GM12878 (cell line): ENCODE measurements around the gene MARVELD3. TPM values are rescaled to one million over a fixed set of nuclear protein-coding genes. Genes with fewer than 3 reads are reported as not detected.
"Not testable (repeated sequence)": the region's sequence is repeated elsewhere in the genome, so short reads cannot be mapped to it uniquely, and the experiment has no call there.

Experiments used
- ATAC-seq: fragments of 200-7000 bp; cut with Tn5 transposase; 3 replicates; pipeline ENCODE4 v1.9.1; 2020; ENCODE audit warnings: mild to moderate bottlenecking, moderate library complexity
- BruUV-seq: library from RNA; stranded (reverse); fragments of 400-500 nt; replicated peaks from 2 replicates; lab custom pipeline; 2021; lab: Mats Ljungman, UMichigan
- CTCF ChIA-PET: fragments of 300-600 bp; sonication (Branson Sonifier 250); formaldehyde crosslinking; extraction: SDS; loops from one replicate; lab custom pipeline; 2021; ENCODE audit warnings: inconsistent platforms; lab: Yijun Ruan, JAX
- POLR2A ChIA-PET: fragments of 350-600 bp; formaldehyde crosslinking; extraction: SDS; loops from one replicate; lab custom pipeline; 2021; ENCODE audit warnings: inconsistent platforms; lab: Charles Lee
- RAD21 ChIA-PET: fragments of 300-600 bp; sonication (Branson Sonifier 250); formaldehyde crosslinking; loops from one replicate; lab custom pipeline; 2023; ENCODE audit warnings: antibody characterized with exemption; ENCODE audit not compliant: unreplicated experiment; lab: Charles Lee
- SMC1A ChIA-PET: fragments of 300-600 bp; sonication (Branson Sonifier 250); formaldehyde crosslinking; loops from one replicate; lab custom pipeline; 2023; ENCODE audit not compliant: unreplicated experiment, uncharacterized antibody; lab: Charles Lee
- DNase-seq: peaks from one replicate; pipeline ENCODE4 v3.0.0-alpha.2; 2011; ENCODE audit warnings: low read depth, low spot score
- FAIRE-seq: peaks from 3 replicates; lab custom pipeline; 2011; peaks lifted over from hg19 to GRCh38; lab: Jason Lieb, UNC
- H2AFZ ChIP-seq: 2 replicates; pipeline ENCODE4 v1.6.0; 2011; ENCODE audit warnings: low read depth, low read length, control low read depth; ENCODE audit not compliant: control insufficient read depth
- H3K27ac ChIP-seq: 2 replicates; pipeline ENCODE4 v1.5.1; 2011; ENCODE audit warnings: control low read depth; ENCODE audit not compliant: control insufficient read depth, insufficient read depth
- H3K27me3 ChIP-seq, 2 experiments: replicated peaks in 1 of 2; 2 replicates each; pipeline versions ENCODE4 v1.6.0 to v1.6.1; 2011; ENCODE audit warnings: low read length in 1 of 2; ENCODE audit not compliant: control insufficient read depth in 2 of 2, insufficient read depth in 2 of 2
- H3K36me3 ChIP-seq, 2 experiments: 2 replicates each; pipeline ENCODE4 v1.5.1; 2011; ENCODE audit warnings: low read length in 1 of 2; ENCODE audit not compliant: control insufficient read depth in 2 of 2, insufficient read depth in 2 of 2
- H3K4me1 ChIP-seq: 2 replicates; pipeline ENCODE4 v1.6.1; 2011; ENCODE audit warnings: mild to moderate bottlenecking, low read length, moderate library complexity, mixed read lengths; ENCODE audit not compliant: control insufficient read depth, insufficient read depth
- H3K4me2 ChIP-seq: 2 replicates; pipeline ENCODE4 v1.6.0; 2011; ENCODE audit warnings: control low read depth; ENCODE audit not compliant: control insufficient read depth, insufficient read depth
- H3K4me3 ChIP-seq: fragments of 200-600 bp; sonication (generic); 2 replicates; pipeline ENCODE4 v1.5.1; 2016
- H3K79me2 ChIP-seq: 2 replicates; pipeline ENCODE4 v1.6.0; 2011; ENCODE audit warnings: low read length; ENCODE audit not compliant: control insufficient read depth, insufficient read depth
- H3K9ac ChIP-seq: 2 replicates; pipeline ENCODE4 v1.8.0; 2011; ENCODE audit warnings: low read length, control low read depth, mixed read lengths; ENCODE audit not compliant: control insufficient read depth, insufficient read depth
- H3K9me3 ChIP-seq: replicated peaks from 3 replicates; pipeline ENCODE4 v1.5.1; 2011; ENCODE audit warnings: mild to moderate bottlenecking, low read length; ENCODE audit not compliant: control insufficient read depth, insufficient read depth
- H4K20me1 ChIP-seq: 2 replicates; pipeline ENCODE4 v1.6.0; 2011; ENCODE audit not compliant: control insufficient read depth, insufficient read depth
- EZH2 ChIP-seq: IDR thresholded peaks from 2 replicates; pipeline ENCODE4 v1.6.1; 2012; ENCODE audit warnings: low read depth, mild to moderate bottlenecking, control low read depth, inconsistent platforms, low read length, borderline replicate concordance; ENCODE audit not compliant: control insufficient read depth
- MEF2A ChIP-seq: IDR thresholded peaks from 2 replicates; pipeline ENCODE4 v1.6.1; 2011; ENCODE audit warnings: low read depth, mild to moderate bottlenecking, low read length, moderate library complexity; ENCODE audit not compliant: insufficient read depth
- NBN ChIP-seq: fragments of 450-650 bp; IDR thresholded peaks from 2 replicates; pipeline ENCODE4 v1.6.1; 2016
- NFXL1 ChIP-seq: fragments of 450-650 bp; IDR thresholded peaks from 2 replicates; pipeline ENCODE4 v1.6.1; 2017; ENCODE audit warnings: antibody characterized with exemption, mild to moderate bottlenecking, borderline replicate concordance
- NFYB ChIP-seq: IDR thresholded peaks from 2 replicates; pipeline ENCODE4 v1.6.1; 2011; ENCODE audit warnings: low read depth, mild to moderate bottlenecking, low read length, improper control_type of control experiment, moderate library complexity; ENCODE audit not compliant: insufficient read depth
- WRNIP1 ChIP-seq: IDR thresholded peaks from 2 replicates; pipeline ENCODE4 v1.6.1; 2011; ENCODE audit warnings: low read depth, low read length, improper control_type of control experiment, borderline replicate concordance
- WGBS: methylation state at CpG from one replicate; pipeline ENCODE4 v1.1.6; 2016; ENCODE audit warnings: low lambda C conversion rate; ENCODE audit not compliant: insufficient replicate concordance, insufficient coverage; ENCODE audit errors: missing lambda C conversion rate; 5-methylcytosine and 5-hydroxymethylcytosine counted together
- in situ Hi-C: fragments of 300-500 bp; cut with MboI; formaldehyde crosslinking; loops from 9 replicates; pipeline ENCODE4 v1.14.3; 2018; ENCODE audit warnings: mixed read lengths
- intact Hi-C: fragments of 100-400 bp; cut with micrococcal nuclease; formaldehyde crosslinking; loops from one replicate; pipeline ENCODE4 v1.14.2; 2022; ENCODE audit not compliant: unreplicated experiment
- polyA plus RNA-seq, 11 experiments: library from polyadenylated mRNA; depleted of rRNA in 4 of 11; unstranded in 6 of 11; stranded (reverse) in 5 of 11; fragments of >200 nt; fragmentation: Nextera tagmentation in 4 of 11; fragmentation: Illumina TruSeq in 1 of 11; extraction: Ambion mirVana in 4 of 11; extraction: Trizol in 1 of 11; gene quantifications; 1 replicate in 1 of 11; 2 replicates in 10 of 11; pipeline versions ENCODE4 v1.2.1 to v1.2.3, GENCODE V29; 2011 to 2016; ENCODE audit warnings: inconsistent platforms in 2 of 11, missing spikeins in 2 of 11, low read depth in 1 of 11
- total RNA-seq, 4 experiments: library from RNA; depleted of rRNA in 3 of 4; stranded (reverse); fragments of >200 nt in 3 of 4; fragmentation: Illumina TruSeq in 1 of 4; extraction: Trizol in 1 of 4; gene quantifications; 2 replicates each; pipeline versions ENCODE4 v1.2.1 to v1.2.3, GENCODE V29; 2013 to 2021

The MARVELD3 gene
- total and polyA plus RNA-seq, 10 of the 15 experiments (the other 5 are each of a cell fraction or from before 2014, with no cell fraction given) = 0.03 to 0.18 (median 0.09) TPM; not detected in 4

GRCh38 chr16:71576971-71577370 lies 49.0 kb upstream of the MARVELD3 start, which contains the start of gene TAT:
Gene TAT (minus strand): TSS chr16:71577092. CDS start chr16:71576415, 677 bp downstream.
- H3K36me3 ChIP-seq = no peaks in the 10 kb centered on the region
- H3K4me2 ChIP-seq = no peak within 1 kb of the TSS
- ChIA-PET RAD21 (interaction anchor here (2.0 kb wide), 1 partner anchor 12 kb away, joined by 10 read pairs; no protein-coding TSS in a partner anchor), SMC1A (interaction anchor here (0.6 to 3.0 kb wide), 3 partner anchors 9 to 17 kb away, joined by 3 to 12 read pairs (median 5); no protein-coding TSS in a partner anchor), CTCF (interaction anchor here (1.3 to 2.8 kb wide), 4 partner anchors 9 to 38 kb away, joined by 5 to 17 read pairs (median 10); no protein-coding TSS in a partner anchor), POLR2A (interaction anchor here (1.6 kb wide), 1 partner anchor 12 kb away, joined by 13 read pairs; no protein-coding TSS in a partner anchor)
- H3K79me2 ChIP-seq = no peaks in the 10 kb centered on the region
- no peak for DNase-seq
- BruUV-seq = no TSS peak
- FAIRE-seq = no peak
- H3K9ac ChIP-seq = no peak within 1 kb of the TSS
- TF ChIP-seq NFXL1 = no peak
- TF ChIP-seq NFYB = no peak
- TF ChIP-seq MEF2A = no peak
- TF ChIP-seq NBN = no peak
- TF ChIP-seq WRNIP1 = no peak
- TF ChIP-seq EZH2 = no peak
- 2% methylated on average over 3 of the region's 3 CpGs for WGBS
- no peaks in the 10 kb centered on the region for H3K4me1 ChIP-seq
- no peak within 1 kb of the TSS for H3K27ac ChIP-seq
- no peaks in the 10 kb centered on the region for H3K27me3 ChIP-seq
- in situ Hi-C loops (no loop called here), intact Hi-C loops (no loop called here)
- ATAC-seq = no peak
- no peaks in the 10 kb centered on the region for H3K9me3 ChIP-seq
- no peak within 1 kb of the TSS for H2AFZ ChIP-seq
- no peak within 1 kb of the TSS for H3K4me3 ChIP-seq
- no peaks in the 10 kb centered on the region for H4K20me1 ChIP-seq

GRCh38 chr16:71582553-71582848 lies 43.5 kb upstream of the MARVELD3 start:
- H3K9ac ChIP-seq, BruUV-seq, H3K9me3 ChIP-seq, H3K4me3 ChIP-seq, H2AFZ ChIP-seq, H3K4me2 ChIP-seq, in situ Hi-C loops, CTCF ChIA-PET, H3K79me2 ChIP-seq, RAD21 ChIA-PET, intact Hi-C loops, H3K27me3 ChIP-seq, H3K4me1 ChIP-seq, POLR2A ChIA-PET, H3K27ac ChIP-seq, H3K36me3 ChIP-seq, DNase-seq, H4K20me1 ChIP-seq, FAIRE-seq, ATAC-seq: not testable (repeated sequence)
- 56% methylated on average over 5 of the region's 5 CpGs for WGBS
- SMC1A ChIA-PET = interaction anchor here (0.7 kb wide), 1 partner anchor 29 kb away, joined by 3 read pairs; no protein-coding TSS in a partner anchor
